Esophagus muscularis mucosa (tissue), 3 donors: ENCODE data around the gene UCP3.
A peak's percentile ranks its signal among the peaks of the same experiment; 100 is the strongest.

Source experiments
- CTCF ChIP-seq, 3 experiments: fragments of 200-600 bp in 2 of 3; fragments of 450-650 bp in 1 of 3; sonication (generic) in 2 of 3; IDR thresholded peaks; one replicate each; pipeline ENCODE4 v1.5.1; 2017 to 2019; ENCODE audit warnings: antibody characterized with exemption in 3 of 3, mild to moderate bottlenecking in 2 of 3, moderate library complexity in 1 of 3
- POLR2AphosphoS5 ChIP-seq, 2 donors: sonication (generic); formaldehyde crosslinking; IDR thresholded peaks; one replicate each; pipeline ENCODE4 v1.6.1; 2017; ENCODE audit warnings: antibody characterized with exemption in 2 of 2

- TF ChIP-seq CTCF (IDR thresholded peaks at IDR 0.05) (no peak), POLR2AphosphoS5 (IDR thresholded peaks at IDR 0.05) (peak in 1 of 2 donors; percentile 39)
These were observed 15.6 kb upstream of the UCP3 start for GRCh38 chr11:74024261-74025029.
